Kidney epithelial cell (primary cell): ENCODE results near the gene HEG1. TPM values are rescaled to one million over a fixed set of nuclear protein-coding genes. Genes with fewer than 3 reads are reported as not detected.
A peak's percentile ranks its signal among the peaks of the same experiment; 100 is the strongest.

Experiments
- DNase-seq: peaks from one replicate; pipeline ENCODE4 v3.0.0-alpha.2; 2010; ENCODE audit warnings: low read depth
- H3K27me3 ChIP-seq: 2 replicates; pipeline ENCODE4 v1.6.0; 2011; ENCODE audit warnings: low read length; ENCODE audit not compliant: control insufficient read depth, insufficient read depth
- H3K36me3 ChIP-seq: 2 replicates; pipeline ENCODE4 v1.5.1; 2011; ENCODE audit warnings: low read length; ENCODE audit not compliant: control insufficient read depth, insufficient read depth
- H3K4me3 ChIP-seq: 2 replicates; pipeline ENCODE4 v1.5.1; 2011; ENCODE audit warnings: low read depth, mild to moderate bottlenecking, control low read depth, low read length
- CTCF ChIP-seq: IDR thresholded peaks from 2 replicates; pipeline ENCODE4 v1.5.1; 2011; ENCODE audit warnings: mild to moderate bottlenecking, moderate library complexity, low read length, control low read depth, inconsistent platforms; ENCODE audit not compliant: insufficient read depth, poor library complexity, severe bottlenecking
- total RNA-seq: library from RNA; depleted of rRNA; stranded (reverse); fragments of >200 nt; gene quantifications from 2 replicates; pipeline ENCODE4 v1.2.3, GENCODE V29; 2015

HEG1 gene
- 16.8 and 17.4 TPM in 2 replicates for total RNA-seq

GRCh38 chr3:125055913-125056745 lies at the start of gene HEG1:
TSS of gene HEG1 (minus strand) at chr3:125055997. CDS start at chr3:125055890, 107 bp downstream.
- no peaks in the 10 kb centered on the region for H3K27me3 ChIP-seq
- DNase-seq = no peak
- no peaks in the 10 kb centered on the region for H3K36me3 ChIP-seq
- peak within 1 kb of the TSS; percentile 70 for H3K4me3 ChIP-seq
- no peak for TF ChIP-seq CTCF

- no peak for TF ChIP-seq CTCF
- DNase-seq = no peak
- H3K4me3 ChIP-seq = no peak overlapping the region
- no peaks in the 10 kb centered on the region for H3K27me3 ChIP-seq
- H3K36me3 ChIP-seq = no peaks in the 10 kb centered on the region
These were observed 49.3 kb upstream of the HEG1 start for GRCh38 chr3:125105116-125105515.

- no peak for DNase-seq
- H3K36me3 ChIP-seq = no peaks in the 10 kb centered on the region
- TF ChIP-seq CTCF = no peak
- H3K27me3 ChIP-seq = no peaks in the 10 kb centered on the region
- H3K4me3 ChIP-seq = no peak overlapping the region
These were observed 48.8 kb upstream of the HEG1 start for GRCh38 chr3:125104639-125105038.

GRCh38 chr3:125103406-125103805 lies 47.6 kb upstream of the HEG1 start:
- no peak for TF ChIP-seq CTCF
- no peak for DNase-seq
- Histone ChIP-seq H3K27me3 (no peaks in the 10 kb centered on the region), H3K4me3 (no peak overlapping the region), H3K36me3 (no peaks in the 10 kb centered on the region)

- DNase-seq = no peak
- Histone ChIP-seq H3K36me3 (no peaks in the 10 kb centered on the region), H3K4me3 (no peak overlapping the region), H3K27me3 (no peaks in the 10 kb centered on the region)
- no peak for TF ChIP-seq CTCF
These were observed 46.7 kb upstream of the HEG1 start for GRCh38 chr3:125102470-125102869.

GRCh38 chr3:125098611-125099291 lies 43.0 kb upstream of the HEG1 start:
- no peaks in the 10 kb centered on the region for H3K27me3 ChIP-seq
- no peak for DNase-seq
- H3K36me3 ChIP-seq = no peaks in the 10 kb centered on the region
- TF ChIP-seq CTCF = no peak
- H3K4me3 ChIP-seq = no peak overlapping the region
